ENCODE data around the gene ZSCAN30.

- TF ChIP-seq POLR2A (IDR thresholded peaks at IDR 0.05; ENCODE audit: low read depth, low read length) (no peak), POLR2AphosphoS5 (IDR thresholded peaks at IDR 0.05; ENCODE audit: low read depth, low read length) (no peak)
Measured at GRCh38 chr18:35306588-35307250, 16.7 kb upstream of the ZSCAN30 start.
